H1 (cell line): ENCODE data around the gene DEFB119. TPM values are rescaled to one million over a fixed set of nuclear protein-coding genes. Genes with fewer than 3 reads are reported as not detected.

Source experiments
- POLR2A ChIP-seq, 2 experiments: IDR thresholded peaks; 1 replicate in 1 of 2; 2 replicates in 1 of 2; pipeline ENCODE4 v1.6.1; 2011; ENCODE audit warnings: low read depth in 2 of 2, low read length in 2 of 2, mild to moderate bottlenecking in 2 of 2; ENCODE audit errors: control extremely low read depth in 1 of 2
- polyA plus RNA-seq, 7 experiments: library from polyadenylated mRNA; depleted of rRNA in 3 of 7; stranded (reverse) in 5 of 7; unstranded in 2 of 7; fragments of >200 nt in 5 of 7; fragments of 200-250 nt in 2 of 7; gene quantifications; 1 replicate in 5 of 7; 2 replicates in 1 of 7; 4 replicates in 1 of 7; pipeline versions ENCODE4 v1.2.1 to v1.2.3, GENCODE V29; 2011 to 2013; ENCODE audit warnings: missing spikeins in 2 of 7, mixed read lengths in 2 of 7
- total RNA-seq: library from RNA; stranded (reverse); fragmentation: NEBNext Ultra II Directional; extraction: Animal tissue kit (Norgen Biotek cat#: 25700); gene quantifications from 2 replicates; pipeline ENCODE4 v1.2.1, GENCODE V29; 2021
- TF ChIP-seq, protein P1 (sequence below): fragments of 300-600 bp; sonication (generic); IDR thresholded peaks from 2 replicates; pipeline ENCODE4 v1.7.1; 2012; ENCODE audit warnings: low read length, moderate library complexity, mild to moderate bottlenecking, inconsistent platforms; ENCODE audit not compliant: insufficient replicate concordance
- TF ChIP-seq, protein P2 (sequence below): IDR thresholded peaks from 2 replicates; pipeline ENCODE4 v1.6.1; 2012; ENCODE audit warnings: low read length, inconsistent platforms

DEFB119 gene
- total and polyA plus RNA-seq, 2 of the 8 experiments (the other 6 are each of a cell fraction or from before 2014, with no cell fraction given): not detected

DNA sequence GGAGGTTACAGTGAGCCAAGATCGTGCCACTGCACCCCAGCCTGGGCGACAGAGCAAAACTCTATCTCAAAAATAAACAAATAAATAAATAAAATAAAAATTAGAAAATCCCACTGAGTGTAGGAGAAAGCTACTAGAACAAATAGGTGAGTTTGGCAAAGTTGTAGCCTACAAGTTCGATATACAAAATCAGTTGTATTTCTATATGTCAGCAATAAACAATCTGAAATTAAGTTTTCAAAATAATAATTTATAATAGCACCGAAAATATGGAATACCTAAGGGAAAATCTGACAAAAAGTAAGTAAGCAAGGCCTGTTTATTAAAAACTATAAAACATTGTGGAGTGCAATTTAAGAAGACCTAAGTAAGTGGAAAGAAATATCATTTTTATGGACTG, 27.1 kb downstream of the DEFB119 start (continued):
- TF ChIP-seq, protein P1, sequence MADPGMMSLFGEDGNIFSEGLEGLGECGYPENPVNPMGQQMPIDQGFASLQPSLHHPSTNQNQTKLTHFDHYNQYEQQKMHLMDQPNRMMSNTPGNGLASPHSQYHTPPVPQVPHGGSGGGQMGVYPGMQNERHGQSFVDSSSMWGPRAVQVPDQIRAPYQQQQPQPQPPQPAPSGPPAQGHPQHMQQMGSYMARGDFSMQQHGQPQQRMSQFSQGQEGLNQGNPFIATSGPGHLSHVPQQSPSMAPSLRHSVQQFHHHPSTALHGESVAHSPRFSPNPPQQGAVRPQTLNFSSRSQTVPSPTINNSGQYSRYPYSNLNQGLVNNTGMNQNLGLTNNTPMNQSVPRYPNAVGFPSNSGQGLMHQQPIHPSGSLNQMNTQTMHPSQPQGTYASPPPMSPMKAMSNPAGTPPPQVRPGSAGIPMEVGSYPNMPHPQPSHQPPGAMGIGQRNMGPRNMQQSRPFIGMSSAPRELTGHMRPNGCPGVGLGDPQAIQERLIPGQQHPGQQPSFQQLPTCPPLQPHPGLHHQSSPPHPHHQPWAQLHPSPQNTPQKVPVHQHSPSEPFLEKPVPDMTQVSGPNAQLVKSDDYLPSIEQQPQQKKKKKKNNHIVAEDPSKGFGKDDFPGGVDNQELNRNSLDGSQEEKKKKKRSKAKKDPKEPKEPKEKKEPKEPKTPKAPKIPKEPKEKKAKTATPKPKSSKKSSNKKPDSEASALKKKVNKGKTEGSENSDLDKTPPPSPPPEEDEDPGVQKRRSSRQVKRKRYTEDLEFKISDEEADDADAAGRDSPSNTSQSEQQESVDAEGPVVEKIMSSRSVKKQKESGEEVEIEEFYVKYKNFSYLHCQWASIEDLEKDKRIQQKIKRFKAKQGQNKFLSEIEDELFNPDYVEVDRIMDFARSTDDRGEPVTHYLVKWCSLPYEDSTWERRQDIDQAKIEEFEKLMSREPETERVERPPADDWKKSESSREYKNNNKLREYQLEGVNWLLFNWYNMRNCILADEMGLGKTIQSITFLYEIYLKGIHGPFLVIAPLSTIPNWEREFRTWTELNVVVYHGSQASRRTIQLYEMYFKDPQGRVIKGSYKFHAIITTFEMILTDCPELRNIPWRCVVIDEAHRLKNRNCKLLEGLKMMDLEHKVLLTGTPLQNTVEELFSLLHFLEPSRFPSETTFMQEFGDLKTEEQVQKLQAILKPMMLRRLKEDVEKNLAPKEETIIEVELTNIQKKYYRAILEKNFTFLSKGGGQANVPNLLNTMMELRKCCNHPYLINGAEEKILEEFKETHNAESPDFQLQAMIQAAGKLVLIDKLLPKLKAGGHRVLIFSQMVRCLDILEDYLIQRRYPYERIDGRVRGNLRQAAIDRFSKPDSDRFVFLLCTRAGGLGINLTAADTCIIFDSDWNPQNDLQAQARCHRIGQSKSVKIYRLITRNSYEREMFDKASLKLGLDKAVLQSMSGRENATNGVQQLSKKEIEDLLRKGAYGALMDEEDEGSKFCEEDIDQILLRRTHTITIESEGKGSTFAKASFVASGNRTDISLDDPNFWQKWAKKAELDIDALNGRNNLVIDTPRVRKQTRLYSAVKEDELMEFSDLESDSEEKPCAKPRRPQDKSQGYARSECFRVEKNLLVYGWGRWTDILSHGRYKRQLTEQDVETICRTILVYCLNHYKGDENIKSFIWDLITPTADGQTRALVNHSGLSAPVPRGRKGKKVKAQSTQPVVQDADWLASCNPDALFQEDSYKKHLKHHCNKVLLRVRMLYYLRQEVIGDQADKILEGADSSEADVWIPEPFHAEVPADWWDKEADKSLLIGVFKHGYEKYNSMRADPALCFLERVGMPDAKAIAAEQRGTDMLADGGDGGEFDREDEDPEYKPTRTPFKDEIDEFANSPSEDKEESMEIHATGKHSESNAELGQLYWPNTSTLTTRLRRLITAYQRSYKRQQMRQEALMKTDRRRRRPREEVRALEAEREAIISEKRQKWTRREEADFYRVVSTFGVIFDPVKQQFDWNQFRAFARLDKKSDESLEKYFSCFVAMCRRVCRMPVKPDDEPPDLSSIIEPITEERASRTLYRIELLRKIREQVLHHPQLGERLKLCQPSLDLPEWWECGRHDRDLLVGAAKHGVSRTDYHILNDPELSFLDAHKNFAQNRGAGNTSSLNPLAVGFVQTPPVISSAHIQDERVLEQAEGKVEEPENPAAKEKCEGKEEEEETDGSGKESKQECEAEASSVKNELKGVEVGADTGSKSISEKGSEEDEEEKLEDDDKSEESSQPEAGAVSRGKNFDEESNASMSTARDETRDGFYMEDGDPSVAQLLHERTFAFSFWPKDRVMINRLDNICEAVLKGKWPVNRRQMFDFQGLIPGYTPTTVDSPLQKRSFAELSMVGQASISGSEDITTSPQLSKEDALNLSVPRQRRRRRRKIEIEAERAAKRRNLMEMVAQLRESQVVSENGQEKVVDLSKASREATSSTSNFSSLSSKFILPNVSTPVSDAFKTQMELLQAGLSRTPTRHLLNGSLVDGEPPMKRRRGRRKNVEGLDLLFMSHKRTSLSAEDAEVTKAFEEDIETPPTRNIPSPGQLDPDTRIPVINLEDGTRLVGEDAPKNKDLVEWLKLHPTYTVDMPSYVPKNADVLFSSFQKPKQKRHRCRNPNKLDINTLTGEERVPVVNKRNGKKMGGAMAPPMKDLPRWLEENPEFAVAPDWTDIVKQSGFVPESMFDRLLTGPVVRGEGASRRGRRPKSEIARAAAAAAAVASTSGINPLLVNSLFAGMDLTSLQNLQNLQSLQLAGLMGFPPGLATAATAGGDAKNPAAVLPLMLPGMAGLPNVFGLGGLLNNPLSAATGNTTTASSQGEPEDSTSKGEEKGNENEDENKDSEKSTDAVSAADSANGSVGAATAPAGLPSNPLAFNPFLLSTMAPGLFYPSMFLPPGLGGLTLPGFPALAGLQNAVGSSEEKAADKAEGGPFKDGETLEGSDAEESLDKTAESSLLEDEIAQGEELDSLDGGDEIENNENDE: no peak
- no peak for TF ChIP-seq POLR2A (IDR thresholded peaks at IDR 0.05; ENCODE audit: control extremely low read depth in 1 of 2, low read depth in 2 of 2, low read length in 2 of 2)
- TF ChIP-seq, protein P2, sequence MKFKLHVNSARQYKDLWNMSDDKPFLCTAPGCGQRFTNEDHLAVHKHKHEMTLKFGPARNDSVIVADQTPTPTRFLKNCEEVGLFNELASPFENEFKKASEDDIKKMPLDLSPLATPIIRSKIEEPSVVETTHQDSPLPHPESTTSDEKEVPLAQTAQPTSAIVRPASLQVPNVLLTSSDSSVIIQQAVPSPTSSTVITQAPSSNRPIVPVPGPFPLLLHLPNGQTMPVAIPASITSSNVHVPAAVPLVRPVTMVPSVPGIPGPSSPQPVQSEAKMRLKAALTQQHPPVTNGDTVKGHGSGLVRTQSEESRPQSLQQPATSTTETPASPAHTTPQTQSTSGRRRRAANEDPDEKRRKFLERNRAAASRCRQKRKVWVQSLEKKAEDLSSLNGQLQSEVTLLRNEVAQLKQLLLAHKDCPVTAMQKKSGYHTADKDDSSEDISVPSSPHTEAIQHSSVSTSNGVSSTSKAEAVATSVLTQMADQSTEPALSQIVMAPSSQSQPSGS: no peak
